DOHH2 (cell line): ENCODE data around the gene CCDC137.

ENCODE experiments used
- H3F3A ChIP-seq: fragments of 200-600 bp; sonication (generic), shearing (Covaris generic); 2 replicates; pipeline ENCODE4 v1.6.0; 2016; ENCODE audit warnings: antibody characterized with exemption, mild to moderate bottlenecking; ENCODE audit not compliant: control insufficient read depth, insufficient read depth
- H3K27ac ChIP-seq: fragments of 200-600 bp; sonication (generic); 2 replicates; pipeline ENCODE4 v1.5.1; 2014; ENCODE audit warnings: low read depth, mild to moderate bottlenecking, low read length, moderate library complexity
- H3K27me3 ChIP-seq: fragments of 200-600 bp; sonication (generic); 2 replicates; pipeline ENCODE4 v1.6.1; 2014; ENCODE audit warnings: mild to moderate bottlenecking, low read length, mixed read lengths; ENCODE audit not compliant: control insufficient read depth
- H3K36me3 ChIP-seq: fragments of 200-600 bp; sonication (generic); 2 replicates; pipeline ENCODE4 v1.6.1; 2014; ENCODE audit warnings: mild to moderate bottlenecking, low read length, moderate library complexity, mixed read lengths; ENCODE audit not compliant: control insufficient read depth
- H3K4me1 ChIP-seq: fragments of 200-600 bp; sonication (generic); 2 replicates; pipeline ENCODE4 v1.6.1; 2014; ENCODE audit warnings: mild to moderate bottlenecking, low read length, mixed read lengths; ENCODE audit not compliant: control insufficient read depth
- H3K4me2 ChIP-seq: fragments of 200-600 bp; sonication (generic); 2 replicates; pipeline ENCODE4 v1.6.0; 2014; ENCODE audit warnings: mild to moderate bottlenecking, low read length, moderate library complexity
- H3K4me3 ChIP-seq: fragments of 200-600 bp; sonication (generic); 2 replicates; pipeline ENCODE4 v1.5.1; 2014; ENCODE audit warnings: mild to moderate bottlenecking, low read length, mixed read lengths
- H3K79me2 ChIP-seq: fragments of 200-600 bp; sonication (generic); 2 replicates; pipeline ENCODE4 v1.6.1; 2014; ENCODE audit warnings: mild to moderate bottlenecking, low read length, mixed read lengths; ENCODE audit not compliant: control insufficient read depth
- H3K9me2 ChIP-seq: fragments of 200-600 bp; sonication (generic); replicated peaks from 2 replicates; pipeline ENCODE4 v1.6.1; 2014; ENCODE audit warnings: mild to moderate bottlenecking, low read length, mixed read lengths; ENCODE audit not compliant: control insufficient read depth
- H3K9me3 ChIP-seq: fragments of 200-600 bp; sonication (generic); 2 replicates; pipeline ENCODE4 v1.6.1; 2014; ENCODE audit warnings: antibody characterized with exemption, low read length, mixed read lengths; ENCODE audit not compliant: control insufficient read depth, insufficient read depth
- H4K20me1 ChIP-seq: fragments of 200-600 bp; sonication (generic); 2 replicates; pipeline ENCODE4 v1.6.0; 2014; ENCODE audit warnings: low read depth, mild to moderate bottlenecking, antibody characterized with exemption, low read length, moderate library complexity; ENCODE audit not compliant: control insufficient read depth, insufficient read depth
- EZH2phosphoT487 ChIP-seq: fragments of 200-600 bp; sonication (generic); IDR thresholded peaks from 2 replicates; pipeline ENCODE4 v1.6.1; 2017; ENCODE audit warnings: borderline replicate concordance, mild to moderate bottlenecking, antibody characterized with exemption, low read length, moderate library complexity, mixed read lengths
- TF ChIP-seq, protein P1 (sequence below): fragments of 200-600 bp; sonication (generic); IDR thresholded peaks from one replicate; pipeline ENCODE4 v1.5.1; 2014; ENCODE audit warnings: antibody characterized with exemption, mild to moderate bottlenecking, low read depth, low read length; ENCODE audit not compliant: poor library complexity, severe bottlenecking

CCDC137 gene

DNA sequence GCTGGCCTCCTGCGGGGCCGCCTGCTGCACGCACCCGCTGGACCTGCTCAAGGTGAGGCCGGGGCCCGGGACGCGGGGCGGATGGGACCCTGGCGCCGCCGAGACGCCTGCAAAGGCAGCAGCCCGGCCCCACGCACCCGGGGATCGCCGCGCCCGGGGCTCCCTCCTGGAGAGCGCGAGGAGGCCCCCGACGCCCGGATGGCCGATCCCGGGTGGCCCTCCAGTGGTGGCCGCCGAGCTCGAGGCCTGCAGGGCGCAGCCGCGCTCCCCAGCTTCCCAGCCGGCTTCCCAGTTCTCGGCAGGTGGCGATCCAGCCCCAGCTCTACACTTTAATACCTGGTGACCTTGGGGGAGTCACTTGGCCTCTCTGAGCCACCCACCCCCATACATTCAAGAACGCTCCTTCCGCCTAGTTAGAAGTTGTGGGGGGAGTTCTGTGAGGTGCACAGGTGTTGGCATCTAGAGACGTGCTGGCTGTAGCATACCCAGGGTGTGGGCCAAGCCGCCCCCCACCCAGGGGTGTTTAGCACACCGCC lies 46.0 kb downstream of the CCDC137 start:
- Histone ChIP-seq H3K4me3 (peak overlapping the region; percentile 83), H3K9me2 (no peaks in the 10 kb centered on the region), H3K79me2 (peaks cover 39% of the 10 kb centered on the region), H3K27me3 (no peaks in the 10 kb centered on the region), H3F3A (peaks cover 21% of the 10 kb centered on the region), H3K36me3 (peaks cover 45% of the 10 kb centered on the region), H4K20me1 (no peaks in the 10 kb centered on the region), H3K4me1 (peaks cover 34% of the 10 kb centered on the region), H3K27ac (peak overlapping the region; percentile 38), H3K4me2 (peak overlapping the region; percentile 68), H3K9me3 (no peaks in the 10 kb centered on the region)
- TF ChIP-seq, protein P1, sequence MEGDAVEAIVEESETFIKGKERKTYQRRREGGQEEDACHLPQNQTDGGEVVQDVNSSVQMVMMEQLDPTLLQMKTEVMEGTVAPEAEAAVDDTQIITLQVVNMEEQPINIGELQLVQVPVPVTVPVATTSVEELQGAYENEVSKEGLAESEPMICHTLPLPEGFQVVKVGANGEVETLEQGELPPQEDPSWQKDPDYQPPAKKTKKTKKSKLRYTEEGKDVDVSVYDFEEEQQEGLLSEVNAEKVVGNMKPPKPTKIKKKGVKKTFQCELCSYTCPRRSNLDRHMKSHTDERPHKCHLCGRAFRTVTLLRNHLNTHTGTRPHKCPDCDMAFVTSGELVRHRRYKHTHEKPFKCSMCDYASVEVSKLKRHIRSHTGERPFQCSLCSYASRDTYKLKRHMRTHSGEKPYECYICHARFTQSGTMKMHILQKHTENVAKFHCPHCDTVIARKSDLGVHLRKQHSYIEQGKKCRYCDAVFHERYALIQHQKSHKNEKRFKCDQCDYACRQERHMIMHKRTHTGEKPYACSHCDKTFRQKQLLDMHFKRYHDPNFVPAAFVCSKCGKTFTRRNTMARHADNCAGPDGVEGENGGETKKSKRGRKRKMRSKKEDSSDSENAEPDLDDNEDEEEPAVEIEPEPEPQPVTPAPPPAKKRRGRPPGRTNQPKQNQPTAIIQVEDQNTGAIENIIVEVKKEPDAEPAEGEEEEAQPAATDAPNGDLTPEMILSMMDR: no peak

DNA sequence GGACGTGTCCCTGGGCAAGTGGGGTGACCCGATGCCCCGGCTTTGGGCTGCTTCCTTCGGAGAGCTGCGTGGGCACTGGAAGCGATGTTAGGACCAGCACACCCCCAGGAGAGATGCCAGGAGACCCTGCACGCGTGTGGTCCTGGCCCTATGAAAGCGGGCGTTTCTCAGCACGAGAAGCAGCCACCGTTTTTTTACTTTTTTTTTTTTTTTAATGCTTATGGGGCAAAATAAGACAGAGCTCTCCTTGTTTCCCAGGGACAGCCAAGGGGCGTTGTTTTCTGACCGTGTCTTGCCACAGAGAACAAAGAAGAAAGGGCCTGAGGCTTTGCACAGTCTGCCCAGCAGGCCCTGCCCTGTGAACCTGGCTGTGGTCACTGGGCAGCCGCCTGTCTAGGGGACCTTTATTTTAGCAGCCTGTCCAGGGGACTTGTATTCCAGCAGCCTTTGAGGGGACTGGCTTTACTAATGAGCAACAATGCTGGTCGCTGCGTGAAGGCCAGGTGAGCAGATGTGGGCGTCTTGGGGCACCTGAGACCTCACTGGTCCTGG lies 46.5 kb downstream of the CCDC137 start:
- peaks cover 35% of the 10 kb centered on the region for H3K79me2 ChIP-seq
- H3K27me3 ChIP-seq: no peaks in the 10 kb centered on the region
- no peaks in the 10 kb centered on the region for H3K9me3 ChIP-seq
- no peaks in the 10 kb centered on the region for H4K20me1 ChIP-seq
- peaks cover 42% of the 10 kb centered on the region for H3K36me3 ChIP-seq
- peak overlapping the region; percentile 83 for H3K4me3 ChIP-seq
- H3K4me2 ChIP-seq: peak overlapping the region; percentile 68
- no peak for TF ChIP-seq EZH2phosphoT487
- TF ChIP-seq, protein P1: no peak
- H3K27ac ChIP-seq: no peak overlapping the region; the same call in 1 of the 2 replicates
- H3K9me2 ChIP-seq: no peaks in the 10 kb centered on the region
- peaks cover 34% of the 10 kb centered on the region for H3K4me1 ChIP-seq
- peaks cover 21% of the 10 kb centered on the region for H3F3A ChIP-seq

DNA sequence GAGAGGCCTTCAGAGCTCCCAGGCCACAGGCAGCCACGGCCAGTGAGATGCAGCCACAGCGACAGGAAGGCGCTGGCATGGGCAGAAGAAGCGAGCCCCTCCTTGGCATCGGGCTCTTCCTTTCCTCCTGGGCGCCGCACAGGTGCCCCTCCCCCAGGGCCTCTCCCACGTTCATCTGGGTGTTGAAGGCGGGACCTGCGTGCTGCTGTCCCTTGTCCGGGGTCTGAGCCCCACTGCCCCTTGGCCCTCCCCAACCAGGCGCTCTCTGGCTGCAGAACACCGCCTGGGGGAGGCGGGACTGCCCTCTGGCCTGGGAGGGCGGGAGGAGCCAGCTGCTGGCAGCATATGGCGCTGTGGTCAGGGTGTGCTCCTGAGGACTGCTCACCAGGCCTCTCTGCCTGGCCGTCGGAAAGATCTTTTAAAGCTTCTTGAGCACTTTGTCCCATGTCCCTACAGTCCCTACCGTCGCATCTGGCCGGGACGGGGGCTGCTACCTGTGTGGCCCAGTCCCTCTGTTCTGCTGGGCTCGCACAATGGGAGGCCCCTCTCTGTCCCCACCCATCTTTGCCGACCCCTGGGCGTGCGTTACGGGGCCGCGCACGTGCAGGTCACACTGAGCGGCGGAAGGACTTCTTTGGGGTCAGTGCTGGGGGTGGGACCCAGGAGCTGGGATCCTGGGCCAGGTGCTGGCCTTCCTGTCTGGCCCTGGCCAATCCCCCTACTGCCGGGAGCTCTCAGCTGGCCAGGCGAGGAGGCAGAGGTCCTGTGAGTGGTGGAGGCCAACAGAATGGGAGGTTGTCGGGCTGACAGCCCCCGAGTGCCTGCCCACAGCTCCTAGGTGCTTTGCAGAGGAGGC lies 47.2 kb downstream of the CCDC137 start:
- no peak overlapping the region for H3K27ac ChIP-seq
- no peaks in the 10 kb centered on the region for H3K27me3 ChIP-seq
- peaks cover 34% of the 10 kb centered on the region for H3K4me1 ChIP-seq
- H3K4me3 ChIP-seq: peak overlapping the region; percentile 83
- H3K36me3 ChIP-seq: peaks cover 36% of the 10 kb centered on the region
- H3K4me2 ChIP-seq: peak overlapping the region; percentile 68
- peaks cover 35% of the 10 kb centered on the region for H3K79me2 ChIP-seq
- H4K20me1 ChIP-seq: no peaks in the 10 kb centered on the region
- peaks cover 17% of the 10 kb centered on the region for H3F3A ChIP-seq
- H3K9me2 ChIP-seq: no peaks in the 10 kb centered on the region
- no peak for TF ChIP-seq EZH2phosphoT487
- TF ChIP-seq, protein P1: no peak
- H3K9me3 ChIP-seq: no peaks in the 10 kb centered on the region
